GM18499 (cell line): ENCODE data around the gene PCP4.

Experiments
- ATAC-seq: cut with Tn5 transposase; IDR thresholded peaks from one replicate; pipeline ENCODE4 v1.9.1; 2021; ENCODE audit warnings: moderate number of reproducible peaks; ENCODE audit not compliant: insufficient read depth, unreplicated experiment

The PCP4 gene

GRCh38 chr21:39968010-39968409 lies 100.8 kb downstream of the PCP4 start:
- ATAC-seq, result no peak

GRCh38 chr21:39969691-39970364 lies 102.6 kb downstream of the PCP4 start:
- ATAC-seq, result no peak

- ATAC-seq, result no peak
Observed at GRCh38 chr21:39971956-39972355, 104.7 kb downstream of the PCP4 start.

GRCh38 chr21:39972471-39972870 lies 105.2 kb downstream of the PCP4 start:
- no peak for ATAC-seq

GRCh38 chr21:39972976-39973770 lies 105.9 kb downstream of the PCP4 start:
- no peak for ATAC-seq

- no peak for ATAC-seq
Observed at GRCh38 chr21:39976800-39977199, 109.6 kb downstream of the PCP4 start.
